HFFc6 (cell line): ENCODE data around the gene RNF112. TPM values are rescaled to one million over a fixed set of nuclear protein-coding genes. Genes with fewer than 3 reads are reported as not detected.
"Not testable (repeated sequence)": the region's sequence is repeated elsewhere in the genome, so short reads cannot be mapped to it uniquely, and the experiment has no call there.

ENCODE experiments used
- DNase-seq: peaks from one replicate; pipeline ENCODE4 v3.0.0-alpha.2; 2018
- H3K27ac Mint-ChIP-seq: 2 replicates; pipeline ENCODE4 v1.8.0; 2020; ENCODE audit warnings: mild to moderate bottlenecking, mixed read lengths
- H3K27me3 Mint-ChIP-seq: 2 replicates; pipeline ENCODE4 v1.8.0; 2021; ENCODE audit warnings: mild to moderate bottlenecking, moderate library complexity, mixed read lengths; ENCODE audit not compliant: insufficient read depth
- H3K36me3 Mint-ChIP-seq: 2 replicates; pipeline ENCODE4 v1.8.0; 2021; ENCODE audit warnings: low read depth, mixed read lengths
- H3K4me1 Mint-ChIP-seq: 2 replicates; pipeline ENCODE4 v1.8.0; 2020; ENCODE audit warnings: low read depth, mixed read lengths
- H3K4me3 Mint-ChIP-seq: 2 replicates; pipeline ENCODE4 v1.8.0; 2020; ENCODE audit warnings: mild to moderate bottlenecking, moderate library complexity, mixed read lengths
- H3K9me3 Mint-ChIP-seq: 2 replicates; pipeline ENCODE4 v1.8.0; 2020; ENCODE audit warnings: mild to moderate bottlenecking, mixed read lengths
- CTCF ChIP-seq: fragments of 200-600 bp; sonication (generic); IDR thresholded peaks from 2 replicates; pipeline ENCODE4 v1.5.0; 2021; ENCODE audit warnings: antibody characterized with exemption, mild to moderate bottlenecking
- total RNA-seq, 6 experiments: library from RNA; stranded (reverse); fragmentation: NEBNext Ultra II Directional; extraction: Animal tissue kit (Norgen Biotek cat#: 25700); gene quantifications; 2 replicates in 1 of 6; 3 replicates in 5 of 6; pipeline ENCODE4 v1.2.3, GENCODE V29; 2021

RNF112 gene
- total RNA-seq, 6 experiments from 2014 or later, result 0.40 to 1.2 (median 0.73) TPM

- Mint-ChIP-seq H3K4me3 (no peak overlapping the region), H3K9me3 (no peaks in the 10 kb centered on the region), H3K27me3 (peaks cover 34% of the 10 kb centered on the region), H3K27ac (no peak overlapping the region), H3K4me1 (no peaks in the 10 kb centered on the region), H3K36me3 (no peaks in the 10 kb centered on the region)
- no peak for TF ChIP-seq CTCF
- no peak for DNase-seq
Measured at GRCh38 chr17:19457046-19457445, 46.0 kb downstream of the RNF112 start.

GRCh38 chr17:19457830-19458271, 46.8 kb downstream of the RNF112 start:
- Mint-ChIP-seq H3K4me1 (no peaks in the 10 kb centered on the region), H3K9me3 (no peaks in the 10 kb centered on the region), H3K27ac (no peak overlapping the region), H3K27me3 (peaks cover 32% of the 10 kb centered on the region), H3K36me3 (no peaks in the 10 kb centered on the region), H3K4me3 (no peak overlapping the region)
- no peak for TF ChIP-seq CTCF
- DNase-seq, result no peak

- H3K27ac Mint-ChIP-seq, DNase-seq, H3K4me3 Mint-ChIP-seq, H3K36me3 Mint-ChIP-seq, H3K4me1 Mint-ChIP-seq, H3K9me3 Mint-ChIP-seq: not testable (repeated sequence)
- peaks cover 34% of the 10 kb centered on the region for H3K27me3 Mint-ChIP-seq
Measured at GRCh38 chr17:19458481-19458880, 47.4 kb downstream of the RNF112 start.

- H3K4me3 Mint-ChIP-seq, DNase-seq, H3K27ac Mint-ChIP-seq, H3K9me3 Mint-ChIP-seq, H3K4me1 Mint-ChIP-seq, H3K36me3 Mint-ChIP-seq: not testable (repeated sequence)
- peaks cover 38% of the 10 kb centered on the region for H3K27me3 Mint-ChIP-seq
Measured at GRCh38 chr17:19459018-19459655, 48.1 kb downstream of the RNF112 start.

GRCh38 chr17:19460700-19461099, 49.7 kb downstream of the RNF112 start:
- Mint-ChIP-seq H3K27ac (no peak overlapping the region), H3K9me3 (no peaks in the 10 kb centered on the region), H3K4me3 (no peak overlapping the region), H3K36me3 (no peaks in the 10 kb centered on the region), H3K27me3 (peaks cover 39% of the 10 kb centered on the region), H3K4me1 (peaks cover 10% of the 10 kb centered on the region; the same call in 1 of the 2 replicates)
- TF ChIP-seq CTCF, result no peak
- DNase-seq, result no peak

GRCh38 chr17:19461116-19461515, 50.1 kb downstream of the RNF112 start:
- Mint-ChIP-seq H3K36me3 (no peaks in the 10 kb centered on the region), H3K9me3 (no peaks in the 10 kb centered on the region), H3K27me3 (peaks cover 34% of the 10 kb centered on the region), H3K27ac (no peak overlapping the region), H3K4me3 (no peak overlapping the region), H3K4me1 (peaks cover 10% of the 10 kb centered on the region; the same call in 1 of the 2 replicates)
- TF ChIP-seq CTCF, result no peak
- no peak for DNase-seq
